ENCODE data around the gene TKTL1. TPM values are rescaled to one million over a fixed set of nuclear protein-coding genes. Genes with fewer than 3 reads are reported as not detected.

The TKTL1 gene
- total RNA-seq, 1 experiment from 2014 or later: not detected

DNA sequence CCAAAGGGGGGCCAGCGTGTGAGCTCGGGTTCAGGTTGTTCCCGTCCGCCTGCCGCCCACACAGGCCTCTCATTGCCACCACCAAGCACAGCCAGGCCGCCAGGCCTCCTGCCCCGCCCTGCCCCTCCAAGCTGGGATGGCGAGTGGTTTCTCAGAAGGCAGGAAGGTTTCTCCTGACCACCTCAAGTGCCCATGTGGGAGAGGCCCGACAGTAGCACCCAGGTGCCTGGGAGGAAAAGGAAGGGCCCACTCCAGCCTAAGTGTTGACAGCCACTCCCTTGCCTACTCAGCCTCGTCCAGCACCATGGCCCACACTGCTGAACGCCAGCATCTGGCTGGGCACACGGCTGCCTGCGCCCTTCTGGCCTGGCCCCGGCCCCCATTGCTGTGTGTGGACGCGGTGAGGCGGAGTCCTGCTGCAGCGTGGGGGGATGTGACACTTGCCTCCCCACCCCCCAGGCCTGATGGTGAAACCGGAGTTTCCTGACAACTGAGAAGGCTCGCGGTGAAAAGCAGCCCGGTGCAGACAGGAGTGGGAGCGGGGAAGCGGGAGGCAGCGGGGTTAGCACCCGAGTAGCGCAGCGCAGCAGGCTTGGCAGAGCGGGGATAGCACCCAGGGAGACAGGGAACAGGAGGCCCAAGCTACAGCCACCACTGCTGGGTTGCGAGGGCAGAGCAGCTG is 59.6 kb downstream of the TKTL1 start:
- Histone ChIP-seq H4K20me1 (ENCODE audit: insufficient read depth) (0 out of 2 replicates have a peak, but pooled peaks cover 10% of the 10 kb centered on the region), H3K9me3 (ENCODE audit: insufficient read depth, low read depth) (no peaks in the 10 kb centered on the region), H3K27ac (no peak overlapping the region), H3K4me3 (no peak overlapping the region), H3K4me1 (replicated peaks; ENCODE audit: insufficient read depth) (no peaks in the 10 kb centered on the region), H3F3A (ENCODE audit: insufficient read depth, low read depth) (0 out of 2 replicates have a peak, but pooled peaks cover under 1% of the 10 kb centered on the region), H3K36me3 (ENCODE audit: low read depth) (no peaks in the 10 kb centered on the region), H2AFZ (no peak overlapping the region), H3K9me2 (ENCODE audit: insufficient read depth) (no peaks in the 10 kb centered on the region), H3K4me2 (no peak overlapping the region), H3K79me2 (ENCODE audit: low read depth) (no peaks in the 10 kb centered on the region), H3K27me3 (ENCODE audit: insufficient read depth, low read depth) (no peaks in the 10 kb centered on the region)
- ChIA-PET CTCF (no interaction called here), POLR2A (ENCODE audit: unreplicated experiment) (no interaction called here)
- no TSS peak for BruUV-seq (replicated peaks)
- DNase-seq: peak in 1 of 2 experiments; percentile 11
- TF ChIP-seq, protein P1, sequence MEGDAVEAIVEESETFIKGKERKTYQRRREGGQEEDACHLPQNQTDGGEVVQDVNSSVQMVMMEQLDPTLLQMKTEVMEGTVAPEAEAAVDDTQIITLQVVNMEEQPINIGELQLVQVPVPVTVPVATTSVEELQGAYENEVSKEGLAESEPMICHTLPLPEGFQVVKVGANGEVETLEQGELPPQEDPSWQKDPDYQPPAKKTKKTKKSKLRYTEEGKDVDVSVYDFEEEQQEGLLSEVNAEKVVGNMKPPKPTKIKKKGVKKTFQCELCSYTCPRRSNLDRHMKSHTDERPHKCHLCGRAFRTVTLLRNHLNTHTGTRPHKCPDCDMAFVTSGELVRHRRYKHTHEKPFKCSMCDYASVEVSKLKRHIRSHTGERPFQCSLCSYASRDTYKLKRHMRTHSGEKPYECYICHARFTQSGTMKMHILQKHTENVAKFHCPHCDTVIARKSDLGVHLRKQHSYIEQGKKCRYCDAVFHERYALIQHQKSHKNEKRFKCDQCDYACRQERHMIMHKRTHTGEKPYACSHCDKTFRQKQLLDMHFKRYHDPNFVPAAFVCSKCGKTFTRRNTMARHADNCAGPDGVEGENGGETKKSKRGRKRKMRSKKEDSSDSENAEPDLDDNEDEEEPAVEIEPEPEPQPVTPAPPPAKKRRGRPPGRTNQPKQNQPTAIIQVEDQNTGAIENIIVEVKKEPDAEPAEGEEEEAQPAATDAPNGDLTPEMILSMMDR (conservative IDR thresholded peaks at IDR 0.05): no peak
- no peak for TF ChIP-seq EZH2 (IDR thresholded peaks at IDR 0.05; ENCODE audit: low read depth)
- intact Hi-C loops (cut with micrococcal nuclease; ENCODE audit: unreplicated experiment): no loop called here

DNA sequence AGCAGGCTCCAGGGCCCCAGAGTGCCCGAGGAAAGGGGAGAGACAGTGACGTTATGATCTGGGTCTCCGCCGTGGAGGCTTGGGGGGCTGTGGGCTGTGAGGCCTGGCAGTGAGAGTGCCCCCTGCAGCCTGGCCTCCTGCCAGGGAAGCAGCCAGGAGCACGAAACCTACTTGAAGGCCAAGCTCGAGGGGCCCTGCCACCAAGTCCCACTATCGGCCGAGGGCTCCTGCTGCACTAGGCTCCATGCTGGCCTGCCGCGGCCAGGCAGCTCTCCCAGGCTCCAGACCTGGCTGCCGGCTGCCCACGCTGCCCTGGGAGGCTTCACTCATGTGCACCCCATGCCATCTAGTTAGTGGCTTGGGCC is 60.2 kb downstream of the TKTL1 start:
- Histone ChIP-seq H3K4me2 (no peak overlapping the region), H3K79me2 (ENCODE audit: low read depth) (no peaks in the 10 kb centered on the region), H3K4me3 (no peak overlapping the region), H4K20me1 (ENCODE audit: insufficient read depth) (0 out of 2 replicates have a peak, but pooled peaks cover 10% of the 10 kb centered on the region), H3K9me2 (ENCODE audit: insufficient read depth) (no peaks in the 10 kb centered on the region), H3K9me3 (ENCODE audit: insufficient read depth, low read depth) (no peaks in the 10 kb centered on the region), H2AFZ (no peak overlapping the region), H3K27ac (no peak overlapping the region), H3F3A (ENCODE audit: insufficient read depth, low read depth) (no peaks in the 10 kb centered on the region), H3K36me3 (ENCODE audit: low read depth) (no peaks in the 10 kb centered on the region), H3K27me3 (ENCODE audit: insufficient read depth, low read depth) (no peaks in the 10 kb centered on the region), H3K4me1 (replicated peaks; ENCODE audit: insufficient read depth) (no peaks in the 10 kb centered on the region)
- ChIA-PET CTCF (no interaction called here), POLR2A (ENCODE audit: unreplicated experiment) (no interaction called here)
- TF ChIP-seq, protein P1 (conservative IDR thresholded peaks at IDR 0.05): no peak
- TF ChIP-seq EZH2 (IDR thresholded peaks at IDR 0.05; ENCODE audit: low read depth): no peak
- no TSS peak for BruUV-seq (replicated peaks)
- peak in 1 of 2 experiments; percentile 6 for DNase-seq
- intact Hi-C loops (cut with micrococcal nuclease; ENCODE audit: unreplicated experiment): no loop called here

DNA sequence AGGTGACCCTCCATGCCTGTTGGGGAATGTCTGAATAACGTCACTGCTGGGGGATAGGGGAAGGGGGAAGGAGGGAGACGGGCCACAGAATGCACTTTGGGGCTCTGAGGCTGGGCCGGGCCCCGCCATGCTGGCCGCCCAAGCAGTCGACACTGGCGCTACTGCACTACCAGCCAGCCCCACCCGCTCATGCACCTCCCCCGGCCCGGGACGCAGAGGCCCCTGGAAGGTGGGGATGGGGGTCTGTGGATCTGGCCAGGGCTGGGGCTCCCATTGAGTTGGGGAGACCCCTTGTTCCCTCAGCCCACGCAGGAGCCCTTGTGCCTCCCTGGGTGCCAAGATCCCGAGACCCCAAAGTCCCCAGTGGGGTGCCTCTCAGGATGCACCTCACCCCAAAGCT is 61.0 kb downstream of the TKTL1 start:
- Histone ChIP-seq H4K20me1 (ENCODE audit: insufficient read depth) (0 out of 2 replicates have a peak, but pooled peaks cover 10% of the 10 kb centered on the region), H3K36me3 (ENCODE audit: low read depth) (no peaks in the 10 kb centered on the region), H2AFZ (no peak overlapping the region), H3K27ac (no peak overlapping the region), H3K79me2 (ENCODE audit: low read depth) (no peaks in the 10 kb centered on the region), H3K27me3 (ENCODE audit: insufficient read depth, low read depth) (no peaks in the 10 kb centered on the region), H3K9me2 (ENCODE audit: insufficient read depth) (no peaks in the 10 kb centered on the region), H3F3A (ENCODE audit: insufficient read depth, low read depth) (no peaks in the 10 kb centered on the region), H3K9me3 (ENCODE audit: insufficient read depth, low read depth) (no peaks in the 10 kb centered on the region), H3K4me2 (no peak overlapping the region), H3K4me1 (replicated peaks; ENCODE audit: insufficient read depth) (no peaks in the 10 kb centered on the region), H3K4me3 (no peak overlapping the region)
- BruUV-seq (replicated peaks): no TSS peak
- ChIA-PET CTCF (no interaction called here), POLR2A (ENCODE audit: unreplicated experiment) (no interaction called here)
- intact Hi-C loops (cut with micrococcal nuclease; ENCODE audit: unreplicated experiment): no loop called here
- no peak for TF ChIP-seq EZH2 (IDR thresholded peaks at IDR 0.05; ENCODE audit: low read depth)
- TF ChIP-seq, protein P1 (conservative IDR thresholded peaks at IDR 0.05): no peak
- no peak for DNase-seq

Measured in PC-9 (cell line).